ENCODE measurements around the gene ANKRD23.
A peak's percentile ranks its signal among the peaks of the same experiment; 100 is the strongest.

Gene ANKRD23

DNA sequence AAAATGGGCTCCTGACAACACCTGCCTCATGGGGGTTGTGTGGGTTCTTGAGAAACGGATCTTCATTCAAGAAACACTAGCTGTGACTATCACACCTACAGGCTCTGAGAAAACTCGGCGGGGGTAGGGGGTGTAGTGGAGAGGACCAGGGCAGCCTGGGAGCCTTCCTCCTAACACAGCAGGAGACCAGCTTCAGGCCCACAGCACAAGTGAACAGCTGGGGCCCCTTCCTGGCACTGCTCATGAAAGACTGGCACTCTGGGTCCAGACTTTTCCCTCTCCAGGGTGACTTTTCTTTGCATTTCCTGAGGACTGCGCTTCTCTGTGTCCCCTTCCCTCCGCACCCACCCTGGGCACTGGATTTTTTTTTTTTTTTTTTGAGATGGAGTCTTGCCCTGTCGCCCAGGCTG lies 33.2 kb upstream of the ANKRD23 start:
- no peak for DNase-seq

DNA sequence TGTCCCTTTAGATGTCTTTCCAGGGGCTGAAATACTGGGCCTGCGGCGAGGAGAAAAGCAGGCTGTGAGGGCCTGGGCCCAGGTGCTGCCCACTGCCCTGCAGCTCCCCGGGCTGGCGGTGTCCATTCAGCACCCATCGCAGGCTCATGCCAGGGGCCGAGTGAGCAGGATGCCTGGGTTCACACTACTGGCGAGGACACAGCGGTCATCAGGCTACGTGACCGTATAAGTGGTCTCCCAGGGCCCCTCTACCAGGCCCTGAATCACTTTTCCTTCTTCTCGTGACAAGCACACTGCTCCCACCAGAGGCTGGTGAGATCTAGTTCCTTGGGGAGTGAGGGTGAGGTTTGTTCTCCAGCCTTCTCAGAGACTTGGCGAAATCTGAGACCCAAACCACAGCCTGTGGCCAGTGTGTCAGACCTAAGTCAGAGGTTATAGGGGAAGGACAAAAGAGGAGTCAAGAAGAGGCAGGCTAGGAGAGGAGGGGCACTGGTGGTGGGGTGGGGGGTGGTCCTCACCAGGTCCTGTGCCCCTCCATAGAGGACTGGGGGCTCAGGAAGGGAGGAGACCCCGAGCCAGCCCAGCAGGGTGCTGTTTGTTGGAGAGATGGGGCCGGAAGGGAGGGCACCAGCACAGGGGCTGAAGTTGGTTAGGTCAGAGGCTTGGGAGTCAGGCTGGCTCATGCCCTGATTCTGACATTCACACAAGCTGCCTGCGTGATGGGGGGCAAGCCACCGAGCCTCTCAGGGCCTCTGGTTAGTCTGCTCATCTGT lies 32.6 kb upstream of the ANKRD23 start:
- DNase-seq: no peak

DNA sequence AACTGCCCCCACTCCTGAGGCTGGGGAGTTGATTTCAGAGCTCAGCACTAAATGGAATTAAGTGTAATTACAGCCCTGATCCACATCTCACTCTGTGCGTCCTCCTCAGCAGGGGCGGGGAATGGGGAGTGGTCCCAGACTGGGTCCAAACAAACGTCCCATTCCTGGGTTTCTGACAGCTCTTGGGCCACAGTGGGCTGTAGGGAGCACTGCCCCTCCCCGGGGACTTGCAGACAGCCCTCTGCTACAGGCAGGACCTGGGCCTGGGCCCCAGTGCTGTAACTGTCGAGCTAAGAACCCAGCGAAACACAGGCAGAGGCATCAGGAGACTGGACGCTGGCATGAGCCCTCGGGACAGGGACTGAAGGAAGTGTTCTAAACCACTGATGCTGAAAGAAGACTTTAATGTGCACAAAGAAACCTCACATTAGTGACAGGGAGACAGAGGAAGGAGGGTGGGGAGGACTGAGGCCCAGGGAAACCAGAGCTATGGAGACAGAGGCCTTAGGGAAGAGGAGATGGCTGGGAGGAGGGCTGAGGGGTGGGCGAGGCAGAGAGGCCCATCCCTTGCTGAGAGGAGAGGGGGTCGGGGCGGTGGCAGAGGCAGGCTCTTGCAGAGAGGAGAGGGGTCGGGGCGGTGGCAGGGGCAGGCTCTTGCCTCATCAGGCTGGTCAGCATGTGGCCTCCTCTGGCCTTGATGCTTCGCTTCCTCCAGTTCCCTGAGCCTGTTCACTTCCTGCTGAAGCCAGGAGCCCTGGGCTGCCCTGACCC lies 31.9 kb upstream of the ANKRD23 start:
- no peak for DNase-seq

DNA sequence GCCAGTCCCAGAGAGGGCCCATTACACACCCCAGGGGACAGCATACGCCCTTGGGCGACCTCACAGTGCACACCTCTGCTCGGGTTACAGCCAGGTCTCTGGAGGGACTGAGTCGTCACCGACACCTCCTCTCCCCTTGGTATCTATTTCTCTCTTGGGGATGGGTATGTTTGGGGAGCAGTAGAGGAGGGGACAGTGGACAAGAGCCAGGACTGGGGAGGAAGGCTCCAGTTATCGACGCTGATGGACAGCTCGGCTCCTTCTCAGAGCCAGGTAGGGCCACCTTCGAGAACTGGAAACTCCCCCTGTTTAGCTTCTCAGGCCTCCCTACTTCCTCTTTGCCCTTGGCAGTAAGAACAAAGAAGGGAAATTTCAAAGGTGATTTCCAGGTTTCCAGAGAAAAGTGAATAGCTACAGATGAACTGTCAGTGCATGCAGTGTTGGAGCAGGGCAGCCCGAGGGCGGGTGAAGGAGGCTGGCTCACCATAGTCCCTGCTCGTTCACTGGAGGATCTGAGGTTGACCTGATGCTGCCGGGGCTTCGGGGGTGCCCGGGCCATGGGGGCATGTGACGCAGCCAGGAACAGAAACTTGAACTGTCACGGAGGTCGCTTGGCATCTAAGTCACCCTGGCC lies 30.5 kb upstream of the ANKRD23 start:
- no peak for DNase-seq

DNA sequence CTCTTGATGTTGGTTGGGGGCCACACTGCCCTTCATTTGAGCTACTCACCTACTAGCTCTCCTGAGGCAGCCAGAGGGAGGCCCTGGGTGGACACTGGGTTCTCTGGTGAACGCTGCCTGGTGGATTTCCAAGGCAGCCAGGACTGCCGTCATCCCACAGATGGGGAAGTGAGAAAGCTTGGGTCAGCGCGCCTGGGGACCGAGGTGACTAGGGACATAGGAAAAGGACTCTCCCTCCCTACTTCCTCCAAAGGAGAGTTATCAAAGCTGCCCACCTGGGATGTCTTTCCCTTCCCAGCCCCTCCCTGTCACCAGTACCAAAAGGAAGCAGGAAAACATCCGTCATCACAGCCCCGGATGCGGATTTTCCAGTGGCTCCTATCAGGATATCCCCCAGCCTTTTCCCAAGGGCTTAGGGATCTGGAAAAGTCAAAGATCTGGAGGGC lies 29.9 kb upstream of the ANKRD23 start:
- no peak for DNase-seq

DNA sequence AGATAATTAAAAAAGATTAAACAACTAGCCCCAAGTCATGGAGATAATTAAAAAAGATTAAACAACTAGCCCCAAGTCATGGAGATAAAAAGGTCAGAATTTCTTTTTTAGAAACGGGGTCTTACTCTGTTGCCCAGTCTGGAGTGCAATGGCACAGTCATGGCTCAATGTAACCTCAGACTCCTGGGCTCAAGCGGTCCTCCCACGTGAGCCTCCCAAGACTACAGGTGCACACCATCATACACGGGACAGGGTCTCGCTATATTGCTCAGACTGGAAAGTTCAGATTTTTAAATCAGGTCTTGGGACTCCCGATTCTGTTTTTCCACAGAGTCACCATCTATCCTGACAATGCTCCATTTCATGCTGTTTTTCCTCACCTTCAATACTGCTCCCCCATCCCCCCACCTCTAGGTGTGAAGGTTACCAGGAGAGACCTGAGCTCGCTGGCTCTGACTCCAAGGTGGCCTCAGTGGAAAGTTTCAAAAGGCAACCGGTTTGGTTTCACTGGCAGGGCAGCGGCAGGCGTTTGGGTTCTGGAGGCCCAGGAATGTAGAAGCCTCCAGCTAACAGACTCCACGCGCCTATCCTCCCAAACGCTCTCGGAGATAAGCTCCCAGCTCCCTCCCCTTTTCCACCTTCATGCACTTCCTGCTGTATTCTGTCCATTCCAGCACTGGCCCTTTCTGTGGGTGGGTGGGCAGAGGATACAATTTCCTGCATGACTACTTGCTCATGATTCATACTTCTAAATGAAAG lies 28.9 kb upstream of the ANKRD23 start:
- DNase-seq: no peak

DNA sequence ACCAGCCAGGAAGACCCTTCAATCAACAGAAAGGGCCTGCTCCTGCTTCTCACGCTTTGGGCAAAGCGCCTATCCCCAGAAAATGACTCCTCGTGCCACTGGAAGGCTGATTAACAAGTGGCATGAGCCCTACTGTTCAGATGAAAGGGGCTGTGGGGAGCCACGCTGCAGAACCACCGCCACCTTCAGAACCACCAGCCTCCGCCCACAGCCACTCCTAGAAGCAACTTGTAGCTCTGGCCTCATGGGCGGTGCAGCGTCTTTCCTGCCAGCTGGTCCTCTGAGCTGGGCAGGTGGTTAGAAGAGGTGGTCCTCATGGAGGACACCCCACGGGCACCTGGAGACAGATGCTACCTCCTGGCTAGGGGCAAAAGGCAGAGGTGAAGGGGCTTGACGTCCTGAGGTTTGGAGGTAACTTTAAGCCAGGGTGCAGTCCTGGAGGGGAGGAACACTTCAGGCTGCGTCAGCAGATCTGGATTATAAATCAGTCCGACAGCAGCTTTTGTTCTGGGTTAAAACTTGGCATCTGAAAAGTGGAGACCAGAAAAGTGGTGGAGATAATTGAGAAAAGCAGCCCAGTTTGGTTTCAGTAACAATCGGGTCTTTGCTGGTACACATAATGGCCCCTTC lies 26.9 kb upstream of the ANKRD23 start:
- no peak for DNase-seq

DNA sequence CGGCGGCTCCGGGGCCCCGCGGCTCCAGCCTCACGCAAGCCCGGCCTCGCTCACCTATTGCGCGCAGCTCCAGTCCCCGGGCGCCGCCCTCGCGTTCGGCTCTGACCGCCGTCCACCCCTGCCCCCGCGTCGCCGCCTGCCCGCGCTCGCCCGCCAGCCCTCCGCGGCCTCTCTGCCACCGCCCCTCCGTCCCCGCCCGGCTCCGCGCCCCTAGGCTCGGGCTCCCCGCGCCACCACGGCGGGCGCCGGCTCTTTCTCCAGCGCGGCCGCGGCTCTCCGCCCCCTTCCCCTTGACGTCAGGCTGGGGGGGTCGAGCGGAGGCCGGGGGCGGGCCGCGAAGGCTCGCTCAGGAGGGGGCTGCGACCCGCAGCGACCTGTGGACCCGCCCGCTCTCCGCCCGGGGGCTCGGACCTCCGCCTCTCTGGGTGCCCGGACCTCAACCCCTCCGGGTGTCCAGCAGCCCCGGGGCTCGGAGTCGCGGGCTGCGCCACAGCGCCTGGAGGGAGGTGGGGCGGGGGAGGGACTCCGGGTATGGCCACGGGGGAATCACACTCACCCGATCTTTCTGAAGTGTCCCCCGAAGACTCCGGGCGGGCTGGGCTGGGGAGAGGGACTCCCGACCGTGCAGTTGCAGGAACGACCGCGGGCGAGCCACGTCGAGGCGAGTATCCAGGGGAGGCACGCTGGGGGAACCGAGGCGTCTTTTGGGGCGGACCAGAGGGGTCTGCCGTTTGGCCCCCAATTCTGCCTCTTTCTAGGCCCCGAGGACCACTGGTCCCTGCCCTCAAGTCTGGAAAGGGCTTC lies 26.2 kb upstream of the ANKRD23 start, which contains the start of gene SEMA4C:
Gene SEMA4C (minus strand): TSS at position 259 of the 804 bp plus-strand sequence. CDS start 2,194 bp downstream, outside the sequence.
- no peak for DNase-seq

DNA sequence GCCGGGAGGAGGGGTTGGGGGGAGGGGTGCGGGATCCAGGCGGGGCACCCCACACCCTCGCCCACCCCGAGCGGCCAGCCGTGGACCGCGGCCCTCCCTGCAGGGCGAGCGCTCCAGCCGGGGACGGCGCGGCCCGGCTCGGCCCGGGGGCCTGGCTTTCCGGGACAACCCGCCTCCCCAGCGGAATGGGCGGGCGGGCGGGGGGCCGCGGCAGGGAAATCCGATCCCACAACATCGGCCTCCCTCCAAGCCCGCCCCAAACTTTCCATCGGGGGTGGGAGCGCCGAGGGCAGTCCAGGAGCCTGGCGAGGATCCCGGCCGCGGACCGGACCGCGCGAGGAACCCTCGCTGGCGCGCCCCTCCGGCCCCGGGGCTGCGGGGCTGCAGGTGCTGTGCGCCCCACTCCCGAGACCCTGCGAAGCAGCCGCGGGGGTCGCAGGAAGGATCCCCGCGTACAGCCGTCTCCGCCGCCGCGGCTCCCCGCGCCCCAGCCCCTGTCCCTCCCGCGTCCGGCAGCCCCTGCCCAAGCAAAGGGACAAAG lies 25.5 kb upstream of the ANKRD23 start:
- DNase-seq: no peak

DNA sequence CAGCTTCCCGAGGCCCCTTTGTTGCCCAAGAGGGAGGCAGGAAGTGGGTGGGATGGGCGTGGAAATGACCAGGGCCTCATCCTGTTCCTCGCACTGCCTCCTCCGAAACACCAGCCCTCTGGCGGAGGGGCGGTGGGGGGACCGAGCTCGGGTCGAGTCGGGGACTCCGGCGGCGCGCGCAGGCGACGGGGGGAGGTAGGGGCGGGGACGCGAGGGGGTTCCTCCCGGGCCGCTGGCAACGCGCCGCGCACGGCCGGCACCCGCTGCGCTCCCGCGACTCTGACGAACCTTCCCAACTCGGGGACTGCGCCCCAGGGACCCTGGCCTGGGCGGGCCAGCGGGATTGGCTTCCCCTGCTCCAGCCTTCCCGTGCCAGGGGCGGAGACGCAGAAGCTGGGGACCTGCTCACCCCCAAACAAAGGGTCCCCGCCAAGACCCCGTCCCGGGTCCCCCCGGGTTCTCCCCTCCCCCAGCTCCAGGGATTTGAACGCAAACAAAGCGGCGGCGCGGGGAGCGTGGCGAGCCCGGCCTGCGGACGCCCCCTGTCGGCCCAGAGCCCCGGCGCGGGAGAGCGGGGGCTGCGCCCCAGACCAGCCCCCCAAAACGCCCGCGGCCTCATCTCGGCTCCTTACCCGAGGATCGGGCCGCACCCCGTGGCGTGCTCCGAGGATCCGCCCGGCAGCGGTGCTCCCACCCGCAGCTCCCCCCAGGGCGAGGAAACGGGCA lies 24.9 kb upstream of the ANKRD23 start:
- peak; percentile 48 for DNase-seq

DNA sequence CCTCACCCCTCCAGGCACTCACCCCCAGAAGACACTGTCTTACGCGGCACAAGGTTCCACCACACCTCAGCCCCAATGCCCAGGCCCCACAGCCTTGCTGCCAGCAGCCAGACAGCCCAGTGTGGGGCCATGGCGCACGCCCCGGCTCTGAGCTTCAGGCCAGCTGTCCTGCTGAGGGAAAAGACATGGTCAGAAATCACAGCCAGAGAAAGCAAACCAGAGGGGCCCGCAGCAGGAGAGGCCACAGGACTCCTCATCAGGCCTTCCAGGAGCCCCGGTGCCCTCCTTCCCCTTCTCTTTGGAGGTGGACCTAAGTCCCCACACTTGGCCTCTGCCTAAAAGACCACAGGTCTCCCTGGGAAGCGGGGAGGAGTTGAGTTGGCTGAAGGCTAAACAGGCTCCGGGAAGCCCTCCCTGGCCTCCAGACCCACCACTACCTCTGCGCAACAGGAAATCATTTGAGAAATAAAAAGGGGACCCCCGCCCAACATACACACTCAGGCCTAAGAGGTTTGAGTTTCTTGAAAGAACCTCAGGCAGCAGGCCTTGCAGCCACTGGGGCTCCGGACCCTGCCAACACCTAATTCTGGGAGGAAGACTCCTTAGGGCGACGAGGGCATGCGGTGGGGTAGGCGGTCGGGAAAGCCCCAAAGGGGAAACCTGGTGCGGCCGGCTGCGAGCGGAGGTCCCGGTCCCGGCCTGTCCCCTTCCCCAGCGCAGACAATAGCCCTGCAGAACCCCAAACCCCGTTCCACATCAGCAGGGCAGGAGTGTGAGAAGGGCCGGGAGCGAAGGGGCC lies 24.1 kb upstream of the ANKRD23 start:
- no peak for DNase-seq

DNA sequence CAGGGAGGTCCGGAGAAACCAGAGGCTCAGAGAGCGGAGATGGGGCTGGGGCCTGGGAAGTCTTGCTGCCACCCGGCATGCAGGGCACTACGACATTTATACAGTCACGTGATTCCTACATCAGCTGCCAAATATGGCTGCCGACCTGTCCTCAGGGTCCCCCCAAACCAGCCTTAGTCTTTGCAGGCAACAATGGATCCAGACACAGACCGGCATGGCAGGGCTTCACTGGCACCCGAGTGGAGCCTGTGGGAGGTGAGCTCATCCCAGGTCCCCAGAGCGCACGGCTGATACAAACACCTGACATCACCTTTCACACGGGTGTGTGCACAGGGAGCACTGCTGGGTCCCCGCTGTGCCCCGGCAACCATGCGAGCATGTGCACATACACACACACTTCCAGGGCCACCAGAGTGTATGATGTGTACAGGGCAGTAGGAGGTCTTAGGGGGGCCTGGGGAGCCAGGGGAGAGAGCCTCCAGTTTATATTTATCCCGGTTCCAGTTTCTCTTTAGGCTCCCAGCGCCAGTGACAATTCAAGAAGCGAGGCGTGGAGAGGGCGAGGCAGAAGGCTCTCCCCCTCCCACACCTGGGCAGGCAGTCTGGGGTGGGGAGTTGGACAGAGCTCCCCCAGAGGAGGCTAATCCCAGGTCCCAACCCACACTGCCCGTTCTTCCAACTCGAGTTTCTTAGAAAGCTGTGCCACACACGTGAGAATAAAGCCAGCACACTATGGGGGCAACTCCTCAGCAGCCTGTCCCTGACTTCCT lies 23.4 kb upstream of the ANKRD23 start:
- DNase-seq: no peak

DNA sequence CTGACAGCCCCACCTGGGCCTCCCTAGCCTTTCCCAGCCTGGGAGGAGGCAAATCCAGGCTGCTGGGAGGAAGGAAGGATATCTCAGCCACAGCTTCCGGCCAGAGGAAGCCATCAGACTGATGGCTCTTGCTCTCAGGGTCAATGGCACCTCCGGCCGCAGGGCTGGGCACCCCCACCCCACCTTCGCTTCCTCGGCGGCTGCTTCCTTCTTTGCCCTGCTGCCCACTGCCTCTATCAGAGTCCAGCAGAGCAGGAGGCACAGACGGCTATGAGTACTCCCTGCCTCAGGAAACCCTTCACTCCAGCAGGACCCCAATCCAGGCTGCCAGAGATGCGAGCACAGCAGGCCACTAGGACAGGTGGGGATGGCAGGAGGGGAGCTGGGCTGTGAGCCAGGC lies 22.8 kb upstream of the ANKRD23 start:
- no peak for DNase-seq

DNA sequence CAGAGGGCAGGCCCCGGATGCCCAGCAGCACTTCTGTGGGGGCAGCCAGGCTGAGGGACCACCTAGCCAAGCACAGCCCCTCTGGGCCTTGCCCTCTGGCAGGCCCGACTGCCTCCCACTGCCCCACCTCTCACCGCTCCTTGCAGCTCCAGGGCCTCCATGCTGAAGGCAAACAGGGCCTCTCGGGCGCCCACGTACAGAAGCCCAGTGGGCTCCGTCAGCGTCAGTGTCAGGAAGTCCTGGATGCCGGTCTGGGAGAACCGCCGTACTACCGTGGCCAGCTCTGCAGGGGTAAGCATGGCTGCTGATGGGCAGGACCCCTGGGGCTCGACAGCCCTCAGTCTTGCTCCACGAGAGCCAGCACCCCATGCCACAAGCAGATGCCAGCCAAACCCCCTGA lies 22.3 kb upstream of the ANKRD23 start:
- no peak for DNase-seq

DNA sequence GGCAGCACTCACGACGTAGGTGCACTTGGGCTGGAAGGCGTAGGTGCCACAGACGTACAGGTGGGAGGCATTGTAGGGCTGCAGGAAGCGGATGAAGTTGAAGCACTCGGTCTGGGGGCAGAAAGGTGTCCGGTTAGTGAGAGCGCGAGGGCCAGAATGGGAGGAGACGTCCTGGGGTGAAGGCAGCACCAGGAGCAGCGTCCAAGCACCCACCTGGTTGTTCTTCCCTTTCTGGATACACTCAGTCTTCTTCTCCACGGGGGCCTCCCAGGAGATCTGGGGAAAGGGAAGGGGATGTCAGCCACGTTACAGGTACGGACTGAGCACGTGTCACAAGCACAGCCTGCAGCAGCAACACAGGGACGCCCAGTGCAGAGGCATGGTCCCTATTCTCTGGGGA lies 21.8 kb upstream of the ANKRD23 start:
- no peak for DNase-seq

DNA sequence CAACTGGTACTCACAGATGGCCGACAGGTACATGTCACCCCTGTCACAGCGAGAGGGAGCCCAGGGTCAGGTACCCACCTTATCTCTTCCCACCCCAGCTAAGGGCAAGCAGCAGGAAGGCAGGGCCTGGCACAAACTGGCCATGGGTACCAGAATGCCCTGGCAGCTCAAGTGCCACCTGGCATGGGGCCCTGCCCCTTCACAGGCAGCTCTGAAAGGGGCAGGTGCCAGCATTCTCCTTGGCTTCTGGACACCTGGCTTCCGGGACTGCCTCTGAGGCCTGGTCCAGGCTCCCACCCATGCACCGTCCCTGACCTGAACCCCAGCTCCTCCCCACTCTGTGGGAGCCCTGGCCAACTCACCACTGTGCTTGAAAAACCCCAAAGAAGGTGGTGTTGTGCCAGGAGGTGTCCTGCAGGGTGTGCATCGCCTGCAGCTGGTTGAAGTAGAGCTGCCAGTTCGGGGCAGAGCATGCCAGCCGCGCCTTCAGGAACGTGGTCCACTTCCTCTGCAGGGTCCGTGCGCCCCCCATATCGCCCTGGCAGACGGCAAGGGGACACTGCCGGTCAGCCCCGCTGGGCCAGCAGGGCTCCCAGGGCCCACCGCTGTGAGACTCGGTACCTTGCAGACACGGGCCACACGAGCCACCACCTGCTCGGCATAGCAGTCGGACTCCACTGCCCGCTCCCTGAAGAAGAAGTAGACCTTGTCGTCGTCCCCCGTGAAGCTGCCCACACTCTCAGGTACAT lies 20.7 kb upstream of the ANKRD23 start:
- no peak for DNase-seq

DNA sequence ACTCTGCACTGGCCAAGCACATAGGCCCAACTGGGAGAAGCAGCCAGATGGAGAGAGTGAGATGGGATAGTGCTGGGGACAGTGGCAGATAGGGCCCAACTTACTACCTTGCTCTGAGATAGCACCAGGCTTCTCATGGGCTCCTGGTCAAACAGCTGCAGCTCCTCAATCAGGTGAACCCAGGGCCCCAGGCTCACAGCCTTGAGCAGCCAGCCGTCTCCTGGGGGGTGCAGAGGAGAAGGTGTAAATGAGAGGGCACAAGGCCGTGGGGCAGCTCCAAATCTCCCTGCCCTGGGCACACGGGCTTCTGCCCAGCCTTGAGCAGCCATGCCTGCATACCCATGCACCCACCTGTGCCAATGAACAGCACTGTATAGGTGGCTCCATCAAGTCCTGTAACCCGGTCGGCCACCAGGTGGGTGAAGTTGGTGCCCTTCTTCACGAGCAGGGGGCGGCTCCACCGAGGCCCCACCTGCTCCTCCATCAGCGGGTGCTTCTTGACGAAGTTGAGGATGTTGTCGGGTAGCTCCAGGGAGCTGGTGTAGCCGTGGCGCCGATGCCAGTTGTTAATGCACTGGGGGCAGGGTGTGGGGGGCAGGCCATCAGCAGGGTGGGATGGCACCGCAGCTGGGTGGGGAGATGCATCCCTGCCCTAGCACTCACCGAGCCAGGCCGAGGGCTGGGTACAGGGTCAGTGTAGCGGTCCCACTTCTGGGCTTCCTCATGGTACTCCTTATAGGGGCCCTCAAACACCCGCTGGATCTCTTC lies 19.9 kb upstream of the ANKRD23 start:
- no peak for DNase-seq

Data from NCI-H526 treated with DMSO at 0.1 percent for 48 hours (cell line).